Measurements from ENCODE around the gene ARHGAP15.

The ARHGAP15 gene

DNA sequence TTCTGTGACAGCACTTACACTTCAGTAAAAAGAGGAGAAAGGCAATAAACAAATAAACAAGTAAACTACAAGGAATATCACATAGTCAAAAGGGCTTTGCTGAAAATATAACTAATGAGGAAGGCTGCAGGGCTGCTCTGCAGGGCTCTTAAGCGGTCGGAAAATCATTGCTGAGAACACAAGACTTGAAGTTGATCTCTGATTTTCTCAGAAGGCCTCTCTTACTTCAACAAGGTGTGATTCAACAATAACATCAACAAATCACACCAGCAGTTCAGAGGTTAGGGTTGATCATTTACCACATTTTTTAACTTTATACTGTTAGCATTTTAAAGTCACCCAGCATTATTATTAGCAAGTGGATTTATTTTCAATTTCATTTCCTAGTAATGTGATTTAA lies 215.6 kb downstream of the ARHGAP15 start:
- no peak for DNase-seq (ENCODE audit: low read depth)

DNA sequence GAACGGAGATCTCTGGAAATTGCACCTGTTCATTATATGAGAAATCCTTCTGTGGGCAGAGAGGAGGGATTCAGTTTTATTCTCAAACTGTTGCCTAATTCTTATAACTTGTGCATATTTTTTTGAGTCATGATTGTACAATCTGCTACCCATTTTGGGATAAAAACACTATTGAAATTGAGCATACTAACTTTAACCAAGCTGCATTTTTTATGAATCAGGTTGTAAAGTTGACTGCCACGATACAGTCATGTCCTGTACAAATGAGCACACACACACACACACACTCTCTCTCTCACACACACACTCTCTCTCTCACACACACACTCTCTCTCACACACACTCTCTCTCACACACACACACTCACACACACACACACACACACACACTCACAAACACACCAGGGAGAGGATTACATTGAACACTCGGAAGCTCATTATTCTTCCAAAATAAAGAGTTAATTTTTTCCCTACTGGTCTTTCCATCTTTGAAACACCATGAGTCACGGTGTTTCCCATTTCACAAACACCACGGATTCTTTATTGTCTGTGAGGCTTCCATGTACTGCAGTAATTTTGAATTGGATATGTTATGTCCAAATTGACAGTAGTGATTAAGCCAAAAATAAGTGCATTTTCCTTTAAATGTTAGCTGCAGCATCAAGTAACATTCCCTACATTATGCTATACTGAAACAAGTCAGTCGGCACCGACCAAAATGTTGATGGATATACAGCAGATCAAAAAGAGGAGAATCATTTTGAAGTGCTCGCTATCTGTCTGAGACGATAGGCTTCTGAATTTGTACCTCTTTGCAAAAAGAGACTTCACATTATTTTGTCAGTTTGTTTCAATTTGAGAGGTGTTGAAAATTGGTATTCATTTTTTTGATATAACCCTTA lies 216.9 kb downstream of the ARHGAP15 start:
- no peak for DNase-seq (ENCODE audit: low read depth)

DNA sequence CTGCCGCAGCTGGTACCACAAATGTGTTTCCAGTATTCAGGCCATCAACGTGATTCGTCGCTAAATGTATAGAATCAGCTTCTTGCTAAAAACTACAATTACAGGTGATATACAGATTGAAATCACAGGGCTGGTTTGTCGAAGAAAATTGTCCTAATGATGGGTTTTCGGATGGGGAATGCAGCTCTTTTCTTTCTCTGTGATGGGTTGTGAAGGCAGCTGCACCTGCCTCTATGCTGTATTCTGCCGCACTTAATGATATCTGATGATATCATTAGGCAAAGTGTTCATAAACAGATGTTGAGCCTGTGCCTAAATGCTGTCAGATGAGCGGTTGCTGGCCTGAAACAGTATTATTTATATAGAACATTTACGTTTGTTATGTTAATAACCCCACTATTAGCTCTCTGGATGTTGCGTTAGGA lies 218.1 kb downstream of the ARHGAP15 start:
- DNase-seq (ENCODE audit: low read depth): no peak

DNA sequence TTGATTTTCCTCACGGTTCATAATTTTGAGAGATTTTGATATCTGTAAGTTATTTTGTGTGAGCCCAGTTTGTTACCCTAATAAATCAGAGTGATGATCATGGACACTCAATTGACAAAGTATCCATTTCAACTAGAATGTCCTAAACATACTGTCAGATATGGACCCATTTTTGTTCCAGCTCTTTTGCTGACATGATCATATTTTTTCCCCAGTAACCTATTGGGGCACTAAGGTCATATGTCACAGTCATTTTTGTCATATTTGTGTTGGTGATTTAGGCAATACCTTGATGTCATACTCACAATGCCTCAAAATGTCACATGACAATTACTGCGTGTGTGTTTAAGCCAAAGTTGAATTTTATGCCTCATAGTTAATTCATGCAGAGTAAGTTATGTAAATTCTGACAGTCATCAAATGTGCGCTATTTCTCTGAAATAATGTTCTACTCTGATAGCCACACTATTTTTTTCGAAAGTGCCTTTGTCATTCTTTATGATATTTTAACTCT lies 218.7 kb downstream of the ARHGAP15 start:
- DNase-seq (ENCODE audit: low read depth): no peak

DNA sequence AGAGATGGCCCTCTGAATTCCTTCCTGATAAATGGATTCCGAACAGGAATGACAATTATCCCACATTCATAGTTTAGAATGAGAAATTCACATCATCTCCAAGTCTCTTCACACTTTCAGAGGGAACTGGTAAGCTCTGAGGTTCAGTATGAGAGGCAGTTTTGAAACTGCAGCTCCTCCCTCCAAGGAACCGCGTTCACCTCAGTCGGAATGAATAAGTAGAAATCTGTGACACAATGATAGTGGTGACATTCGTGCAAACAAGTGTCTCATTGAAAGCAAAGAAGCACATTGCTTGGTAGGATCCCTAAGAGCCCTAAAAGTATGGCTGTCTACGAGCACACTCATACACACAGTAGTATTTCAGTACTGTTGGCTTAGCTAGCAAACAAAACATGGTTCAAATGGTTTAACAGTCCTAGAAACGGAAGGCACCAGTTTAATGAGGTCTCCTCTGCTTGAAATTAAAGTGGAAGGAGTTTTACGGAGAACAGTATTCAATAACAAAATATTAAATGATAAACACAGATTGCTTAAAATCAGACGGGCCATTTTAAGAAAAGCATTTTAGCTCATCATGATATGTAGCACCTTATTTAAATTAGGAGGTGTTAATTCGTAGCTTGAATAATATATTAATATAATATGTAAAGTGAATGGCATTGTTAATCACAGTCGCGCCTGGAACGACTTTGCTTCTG lies 225.0 kb downstream of the ARHGAP15 start:
- DNase-seq (ENCODE audit: low read depth): no peak

DNA sequence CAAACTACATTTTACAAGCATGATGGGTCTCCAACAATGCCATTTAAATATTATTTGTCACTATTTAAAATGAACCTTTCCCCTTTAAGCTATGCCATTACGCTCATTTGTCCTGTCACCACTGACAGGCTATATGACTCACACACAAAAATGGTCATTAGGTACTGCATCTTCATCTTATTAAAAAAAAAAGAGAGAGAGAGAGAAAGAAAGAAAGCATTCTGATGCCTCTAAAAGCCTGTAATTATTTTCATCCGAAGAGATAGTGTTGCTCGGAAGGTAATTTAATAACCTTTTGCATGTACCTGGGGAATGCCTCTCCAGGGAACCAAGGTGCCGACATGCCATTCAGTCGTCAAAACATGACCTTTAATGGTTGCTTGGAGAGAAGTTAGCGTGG lies 226.7 kb downstream of the ARHGAP15 start:
- no peak for DNase-seq (ENCODE audit: low read depth)

DNA sequence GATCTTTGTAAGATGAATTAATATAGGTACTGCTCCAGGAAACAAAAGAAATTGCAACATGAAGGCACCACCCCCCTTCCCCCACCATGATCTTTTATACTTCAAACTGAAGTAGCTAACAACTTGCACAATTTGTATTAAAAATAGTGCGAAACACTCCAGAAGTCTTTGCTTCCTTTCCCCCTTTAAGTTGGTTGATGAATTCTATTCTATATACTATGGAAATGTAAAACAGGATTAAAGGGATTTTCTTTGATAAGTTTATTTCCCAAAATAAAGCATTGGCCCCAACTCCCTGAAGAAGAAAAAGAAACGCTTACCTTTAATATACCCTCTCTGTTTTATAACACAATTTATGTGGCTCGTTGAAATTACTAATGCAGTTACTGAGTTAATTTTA lies 227.1 kb downstream of the ARHGAP15 start:
- DNase-seq (ENCODE audit: low read depth): no peak

DNA sequence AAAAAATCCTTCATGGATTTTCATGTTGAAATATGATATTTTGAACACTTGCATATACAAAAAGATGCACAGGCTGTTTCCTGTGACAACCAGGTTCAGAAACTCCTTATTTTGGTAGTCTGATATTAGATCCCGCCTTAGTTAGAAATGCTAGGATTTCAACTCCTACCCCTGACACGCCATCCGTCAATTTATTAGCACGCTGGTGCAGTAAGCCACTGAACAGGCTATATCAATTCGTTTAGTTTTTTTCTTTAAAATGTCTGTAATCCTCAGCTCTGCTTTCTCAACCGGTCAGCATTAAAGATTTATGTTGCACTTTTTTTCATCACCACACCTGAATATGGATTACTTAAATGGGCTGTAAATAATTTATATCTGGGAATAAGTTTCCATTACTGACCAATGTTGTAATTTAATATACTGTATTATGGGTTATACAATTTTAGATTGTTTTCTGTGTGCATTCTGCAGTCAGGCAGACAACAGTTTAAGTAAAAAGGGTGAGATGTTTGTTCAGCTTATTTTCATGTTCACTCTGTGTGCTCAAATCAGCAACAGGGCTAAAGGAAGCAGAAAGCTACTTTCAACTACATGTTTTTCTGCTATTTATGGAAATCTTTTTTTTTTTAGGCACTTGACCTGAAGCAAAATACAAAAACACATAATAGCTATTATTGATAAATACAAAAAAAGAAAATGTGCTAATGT lies 227.7 kb downstream of the ARHGAP15 start:
- DNase-seq (ENCODE audit: low read depth): no peak

DNA sequence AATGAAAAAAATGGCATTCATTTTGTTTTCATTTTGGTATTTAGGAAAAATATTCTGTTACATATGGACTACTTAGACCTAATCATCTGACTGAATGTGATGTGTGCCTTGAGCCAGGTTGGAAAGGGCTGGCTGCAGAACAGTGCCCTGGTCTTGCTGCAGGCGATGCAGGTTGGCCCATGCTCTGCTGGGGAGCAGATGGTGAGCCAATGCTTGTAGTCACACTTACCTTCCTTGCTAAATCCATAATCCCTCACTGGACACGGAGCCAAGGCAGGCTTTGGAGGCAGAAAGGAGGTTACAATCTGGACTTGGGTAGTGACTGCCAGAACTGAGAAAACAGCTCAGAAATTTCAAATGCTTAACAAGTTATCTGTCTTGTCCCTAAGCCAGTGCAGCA lies 228.7 kb downstream of the ARHGAP15 start:
- DNase-seq (ENCODE audit: low read depth): no peak

DNA sequence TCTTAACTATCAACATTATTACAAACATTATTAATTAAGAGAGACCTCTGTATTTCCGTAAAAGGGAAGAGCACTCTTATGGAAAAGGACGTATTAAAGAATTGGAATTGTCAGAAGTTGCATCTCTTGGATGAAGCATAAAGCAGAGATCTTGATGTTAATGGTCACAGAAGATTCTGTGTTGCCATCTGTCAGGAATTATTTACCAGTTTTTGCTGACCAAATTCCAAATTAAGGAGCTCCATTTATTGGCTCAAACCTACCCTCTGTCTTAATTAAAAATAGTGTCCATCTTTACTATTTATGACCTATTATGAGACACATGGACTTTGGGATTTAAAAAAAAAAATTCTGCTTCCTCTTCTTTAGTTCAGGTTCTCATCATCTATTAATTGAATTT lies 232.1 kb downstream of the ARHGAP15 start:
- DNase-seq (ENCODE audit: low read depth): no peak

DNA sequence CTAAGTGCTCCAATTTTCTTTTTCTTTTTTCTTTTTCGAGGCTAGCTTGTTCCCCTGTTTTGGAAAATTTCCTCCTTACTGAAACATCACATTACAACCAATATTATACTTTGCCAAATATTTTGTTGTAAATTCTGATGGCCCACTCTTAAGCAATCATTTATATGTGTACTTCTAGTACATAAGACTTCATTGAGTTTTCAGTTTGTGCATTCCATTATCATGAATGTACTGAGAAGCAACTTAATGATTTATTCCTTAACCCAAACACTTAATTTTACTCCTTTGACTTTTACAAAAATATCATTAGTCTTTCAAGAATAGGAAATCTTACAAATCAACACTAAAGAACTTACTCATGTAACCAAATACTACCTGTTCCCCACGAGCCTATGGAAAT lies 242.4 kb downstream of the ARHGAP15 start:
- DNase-seq (ENCODE audit: low read depth): no peak

DNA sequence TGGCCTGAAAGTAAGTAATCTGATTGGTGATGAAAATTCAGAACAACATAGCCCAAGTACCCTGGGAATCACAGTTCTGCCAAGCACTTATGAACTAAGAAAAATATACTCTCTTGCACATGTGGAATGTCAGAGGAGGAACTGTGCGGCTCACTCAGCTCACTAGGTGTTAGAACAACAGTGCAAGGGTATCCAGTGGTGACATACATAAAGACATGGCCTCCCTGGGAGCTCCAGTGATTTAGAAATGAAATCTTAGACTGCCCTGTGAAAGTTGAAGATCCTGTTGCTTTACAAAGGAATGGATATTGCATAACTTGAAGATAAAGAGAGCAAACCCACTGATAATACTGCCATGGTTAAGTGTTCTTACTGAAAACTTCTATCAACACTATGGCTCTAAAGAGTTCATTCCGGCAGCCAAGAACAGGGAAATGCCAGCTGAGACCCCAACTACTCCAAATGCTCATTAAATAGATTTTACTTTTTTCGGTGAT lies 246.2 kb downstream of the ARHGAP15 start:
- no peak for DNase-seq (ENCODE audit: low read depth)

DNA sequence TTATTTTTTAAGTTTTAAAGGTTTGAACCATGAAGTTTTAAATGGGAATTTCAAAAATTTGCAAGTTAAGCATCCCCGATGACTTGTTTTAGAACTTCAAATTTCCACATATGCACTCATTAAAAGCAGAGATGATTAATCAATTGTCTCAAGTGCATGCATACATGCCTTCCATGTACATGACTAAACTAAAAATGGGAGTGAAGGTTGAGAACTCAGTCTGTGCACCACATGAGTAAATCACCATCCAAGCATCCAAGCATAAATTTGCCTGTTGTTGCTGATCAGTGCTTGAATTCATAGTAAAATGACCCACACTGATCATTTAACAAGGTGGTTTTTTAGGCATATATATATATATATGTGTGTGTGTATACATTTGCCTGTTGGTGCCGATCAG lies 249.8 kb downstream of the ARHGAP15 start:
- DNase-seq (ENCODE audit: low read depth): no peak

DNA sequence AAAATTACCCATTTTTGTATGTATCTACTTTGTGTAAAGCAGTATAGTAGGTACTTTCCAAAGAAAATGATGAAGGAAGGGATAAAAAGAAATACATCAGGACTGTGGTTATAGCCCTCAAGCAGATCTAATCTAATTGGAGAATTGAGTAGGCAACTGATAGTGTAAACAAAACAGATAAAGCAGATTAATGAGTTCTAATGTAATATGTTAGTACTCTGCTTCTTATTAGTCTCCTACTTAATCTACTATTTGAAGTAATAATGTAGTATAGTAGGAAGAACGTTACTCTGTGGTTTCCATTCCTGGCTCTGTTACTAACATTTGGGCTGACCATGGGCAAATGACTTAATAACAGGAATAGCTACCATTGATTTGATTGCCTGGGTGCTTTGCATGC lies 250.7 kb downstream of the ARHGAP15 start:
- no peak for DNase-seq (ENCODE audit: low read depth)

DNA sequence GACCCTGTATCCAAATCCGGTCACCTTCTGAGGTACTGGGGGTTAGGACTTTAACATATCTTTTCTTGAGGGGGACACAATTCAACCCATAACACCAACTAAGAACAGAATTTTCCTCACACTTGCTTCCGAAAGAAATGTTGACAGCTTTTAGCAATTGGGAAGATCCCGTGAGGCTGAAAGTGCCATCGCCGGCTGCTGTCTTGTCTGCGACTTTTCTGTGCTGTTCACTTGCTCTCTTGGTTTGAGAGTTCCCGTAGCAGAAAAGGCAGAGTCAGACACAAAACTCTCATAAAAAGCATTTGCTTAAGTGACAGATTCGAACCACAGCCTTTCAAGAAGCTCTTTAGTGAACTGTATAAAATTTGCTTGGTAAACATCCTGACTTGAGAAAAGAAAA lies 253.4 kb downstream of the ARHGAP15 start:
- DNase-seq (ENCODE audit: low read depth): no peak

DNA sequence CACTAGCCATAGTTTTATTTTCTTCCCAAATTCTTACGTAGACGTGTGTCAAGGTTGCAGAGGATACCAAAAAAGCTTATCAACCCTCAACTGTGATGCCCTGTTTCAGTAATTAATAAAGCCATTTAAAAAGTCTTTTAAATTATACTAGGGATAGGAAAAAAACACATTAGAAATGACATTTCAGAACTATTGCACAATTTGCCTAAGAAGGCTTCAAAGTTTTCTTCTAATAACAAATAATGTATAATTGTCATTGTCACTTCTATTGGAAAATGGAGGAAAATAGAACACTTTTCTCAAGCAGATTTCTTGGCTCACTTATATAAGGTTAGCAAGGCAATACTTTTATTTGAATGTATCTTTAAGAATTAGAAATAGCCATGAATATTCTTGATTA lies 253.8 kb downstream of the ARHGAP15 start:
- no peak for DNase-seq (ENCODE audit: low read depth)

DNA sequence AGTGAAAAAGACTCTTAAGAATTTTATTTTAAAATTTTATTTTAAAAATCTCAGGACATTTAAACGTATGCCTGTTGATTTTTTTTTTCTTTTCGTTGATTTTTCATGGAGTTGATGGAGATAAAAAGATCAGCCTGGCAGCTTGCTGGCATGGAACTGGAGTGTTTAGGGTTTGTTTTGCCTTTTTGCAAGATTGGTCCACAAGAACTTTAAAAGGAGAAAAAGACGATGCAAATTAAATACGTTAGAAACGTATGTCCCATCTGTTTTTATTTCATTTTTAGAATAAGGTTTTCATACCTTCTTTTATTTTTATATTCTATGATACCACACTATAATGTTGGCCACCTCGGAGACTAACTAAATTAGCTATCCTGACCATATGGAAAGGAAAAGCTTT lies 254.9 kb downstream of the ARHGAP15 start:
- no peak for DNase-seq (ENCODE audit: low read depth)

DNA sequence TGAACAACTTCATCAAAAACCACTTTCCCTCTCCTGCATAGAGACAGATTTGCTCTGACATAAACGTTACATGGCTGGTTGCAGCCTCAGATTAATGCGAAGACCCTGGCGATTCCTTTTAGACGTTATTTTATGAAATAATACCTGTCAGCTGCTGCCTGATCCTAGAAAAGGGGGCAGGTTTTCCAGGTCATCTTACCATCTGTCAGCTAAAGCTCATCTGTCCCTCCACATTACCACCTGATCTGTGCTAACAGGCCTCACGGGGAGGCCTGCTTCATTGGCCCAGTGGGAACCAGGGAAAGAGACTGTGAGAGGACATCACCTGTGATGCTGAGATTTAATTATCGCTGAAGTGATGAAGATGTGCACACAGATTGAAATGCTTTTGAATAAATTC lies 261.0 kb downstream of the ARHGAP15 start:
- no peak for DNase-seq (ENCODE audit: low read depth)

DNA sequence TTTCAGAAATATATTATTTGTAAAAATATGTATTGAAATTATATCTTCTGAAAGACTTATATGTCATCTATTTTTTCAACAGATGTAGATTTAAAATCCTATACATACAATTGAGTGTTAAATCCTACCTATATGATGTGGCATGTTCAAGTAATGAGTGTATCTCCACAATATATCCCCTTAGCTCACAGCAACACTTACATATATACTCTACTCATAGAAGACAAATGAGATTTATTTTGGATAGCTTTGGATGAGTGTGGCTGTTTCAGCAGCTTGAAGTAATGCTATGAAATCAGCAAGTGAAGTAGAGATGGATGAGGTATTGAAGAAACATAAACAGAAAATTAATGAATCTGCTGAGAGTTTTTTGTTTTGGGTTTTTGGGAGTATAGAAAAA lies 263.1 kb downstream of the ARHGAP15 start:
- DNase-seq (ENCODE audit: low read depth): no peak

DNA sequence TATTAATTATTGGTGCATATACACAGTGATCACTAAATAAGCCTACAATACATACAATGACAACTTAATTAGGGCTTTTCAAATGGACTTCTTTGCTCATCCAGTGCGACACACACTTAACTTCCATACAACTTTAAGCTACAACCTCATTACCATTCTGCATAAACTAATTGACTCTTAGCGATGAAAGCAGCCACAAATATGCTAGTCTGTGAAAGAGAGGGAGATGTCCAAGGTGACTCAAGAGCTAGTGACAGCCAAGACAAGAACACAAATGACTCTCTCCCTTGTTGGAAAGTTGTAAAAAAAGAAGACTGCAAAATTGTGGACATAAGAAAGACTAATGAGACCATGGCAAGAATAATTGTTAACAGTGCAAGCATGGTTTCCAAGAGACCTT lies 264.8 kb downstream of the ARHGAP15 start:
- DNase-seq (ENCODE audit: low read depth): no peak

DNA sequence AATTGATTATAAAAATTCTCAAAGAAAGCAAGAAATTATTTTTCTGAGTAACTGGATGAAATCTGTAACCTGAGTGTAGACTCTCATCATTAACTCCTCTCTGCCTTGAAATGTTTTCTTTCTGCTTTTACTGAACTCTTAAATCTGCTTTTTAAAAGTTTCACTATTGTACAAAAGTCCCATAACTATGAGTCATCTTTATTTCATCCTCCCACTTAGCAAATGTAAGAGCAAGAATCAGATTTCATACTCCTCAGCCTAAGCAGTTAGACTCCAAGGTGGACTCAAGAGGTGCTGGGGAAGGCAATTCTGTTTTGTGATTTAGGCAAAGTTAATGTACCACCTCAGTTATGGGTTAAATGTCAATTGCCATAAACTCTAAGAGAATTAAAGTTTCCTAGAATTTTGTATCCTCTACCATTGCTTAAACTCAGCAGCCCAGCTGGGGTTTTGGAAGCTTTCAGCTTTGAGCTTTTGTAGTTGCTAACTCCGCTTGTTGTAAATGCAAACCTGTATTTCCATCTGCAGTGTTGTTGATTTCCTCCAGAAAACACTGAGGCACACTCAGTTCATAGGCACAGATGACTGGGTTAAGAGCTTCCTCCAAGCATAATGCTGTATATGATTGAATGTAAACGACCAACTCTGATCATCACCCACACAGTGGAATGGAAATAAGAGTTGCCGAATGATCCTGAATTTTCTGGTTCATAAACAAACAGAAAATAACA lies 268.8 kb downstream of the ARHGAP15 start:
- no peak for DNase-seq (ENCODE audit: low read depth)

DNA sequence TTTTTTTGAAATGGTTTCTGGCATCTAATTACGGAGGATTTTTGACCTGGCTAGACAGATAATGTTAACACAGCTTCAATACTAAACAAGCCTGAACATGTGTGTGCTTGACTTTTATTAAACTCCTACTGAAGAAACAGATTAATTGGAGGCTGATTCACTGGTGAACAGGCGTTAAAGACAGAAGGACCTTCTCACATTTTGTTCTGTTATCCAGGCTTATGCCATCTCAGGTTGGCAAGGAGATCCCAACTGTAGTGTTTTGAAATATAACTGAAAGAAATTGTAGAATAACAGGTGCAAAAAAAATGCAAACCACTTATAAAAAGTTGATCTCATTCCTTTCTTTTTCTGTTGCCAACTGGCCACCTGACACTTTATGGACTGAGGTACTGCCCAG lies 269.6 kb downstream of the ARHGAP15 start:
- DNase-seq (ENCODE audit: low read depth): no peak

All from GM04503 (cell line).